Testis (tissue), 2 donors: ENCODE measurements around the gene CEMIP2.

Source experiments
- POLR2A ChIP-seq: fragments of 450-650 bp; IDR thresholded peaks from one replicate; pipeline ENCODE4 v1.6.1; 2017; ENCODE audit warnings: antibody characterized with exemption, mild to moderate bottlenecking, moderate library complexity
- TF ChIP-seq, protein P1 (sequence below), 3 experiments: fragments of 450-650 bp in 2 of 3; fragments of 200-600 bp in 1 of 3; sonication (generic) in 1 of 3; IDR thresholded peaks; one replicate each; pipeline ENCODE4 v1.5.1; 2016 to 2019; ENCODE audit warnings: antibody characterized with exemption in 3 of 3, mild to moderate bottlenecking in 2 of 3, moderate library complexity in 1 of 3

DNA sequence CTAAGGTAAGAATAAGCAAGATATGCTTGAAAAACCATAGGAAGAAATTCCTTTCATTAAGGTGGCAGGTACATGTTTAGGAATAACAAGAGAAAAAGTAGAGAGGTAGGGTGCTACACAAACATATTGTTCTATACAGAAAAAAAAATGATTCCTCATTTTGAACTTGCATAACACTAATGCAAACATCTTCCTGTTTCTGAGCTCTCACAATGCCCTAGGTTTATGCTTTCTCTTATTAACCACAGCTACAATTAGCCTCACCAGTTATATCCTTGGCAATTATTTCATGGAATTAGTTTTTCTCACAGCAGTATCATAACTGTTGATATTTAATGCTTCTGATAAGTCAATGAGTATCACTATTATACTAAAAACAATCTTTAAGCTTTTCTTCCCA lies 20.7 kb downstream of the CEMIP2 start:
- TF ChIP-seq POLR2A = no peak
- TF ChIP-seq, protein P1, sequence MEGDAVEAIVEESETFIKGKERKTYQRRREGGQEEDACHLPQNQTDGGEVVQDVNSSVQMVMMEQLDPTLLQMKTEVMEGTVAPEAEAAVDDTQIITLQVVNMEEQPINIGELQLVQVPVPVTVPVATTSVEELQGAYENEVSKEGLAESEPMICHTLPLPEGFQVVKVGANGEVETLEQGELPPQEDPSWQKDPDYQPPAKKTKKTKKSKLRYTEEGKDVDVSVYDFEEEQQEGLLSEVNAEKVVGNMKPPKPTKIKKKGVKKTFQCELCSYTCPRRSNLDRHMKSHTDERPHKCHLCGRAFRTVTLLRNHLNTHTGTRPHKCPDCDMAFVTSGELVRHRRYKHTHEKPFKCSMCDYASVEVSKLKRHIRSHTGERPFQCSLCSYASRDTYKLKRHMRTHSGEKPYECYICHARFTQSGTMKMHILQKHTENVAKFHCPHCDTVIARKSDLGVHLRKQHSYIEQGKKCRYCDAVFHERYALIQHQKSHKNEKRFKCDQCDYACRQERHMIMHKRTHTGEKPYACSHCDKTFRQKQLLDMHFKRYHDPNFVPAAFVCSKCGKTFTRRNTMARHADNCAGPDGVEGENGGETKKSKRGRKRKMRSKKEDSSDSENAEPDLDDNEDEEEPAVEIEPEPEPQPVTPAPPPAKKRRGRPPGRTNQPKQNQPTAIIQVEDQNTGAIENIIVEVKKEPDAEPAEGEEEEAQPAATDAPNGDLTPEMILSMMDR (IDR thresholded peaks at IDR 0.05) = no peak
